HG03064 (cell line): ENCODE results near the gene PRR36.
A peak's percentile ranks its signal among the peaks of the same experiment; 100 is the strongest.

Source experiments
- ATAC-seq: cut with Tn5 transposase; IDR thresholded peaks from one replicate; pipeline ENCODE4 v1.9.1; 2021; ENCODE audit warnings: low read depth; ENCODE audit not compliant: unreplicated experiment

PRR36 gene

GRCh38 chr19:7873304-7874075, 700 bp downstream of the PRR36 start:
- ATAC-seq: no peak

- ATAC-seq: no peak
Measured at GRCh38 chr19:7872306-7873204, 1.6 kb downstream of the PRR36 start.

- no peak for ATAC-seq
Measured at GRCh38 chr19:7871437-7872305, 2.5 kb downstream of the PRR36 start.

- ATAC-seq: no peak
Measured at GRCh38 chr19:7870571-7871436, 3.4 kb downstream of the PRR36 start.

GRCh38 chr19:7869910-7870511, 4.2 kb downstream of the PRR36 start:
- ATAC-seq: no peak

GRCh38 chr19:7869453-7869909, 4.7 kb downstream of the PRR36 start:
- peak; percentile 50 for ATAC-seq

GRCh38 chr19:7868671-7869452, 5.3 kb downstream of the PRR36 start:
- ATAC-seq: peak; percentile 36

- no peak for ATAC-seq
Measured at GRCh38 chr19:7868326-7868670, 5.9 kb downstream of the PRR36 start.

GRCh38 chr19:7867092-7867844, 6.9 kb downstream of the PRR36 start:
- ATAC-seq: no peak

GRCh38 chr19:7866399-7867091, 7.6 kb downstream of the PRR36 start:
- ATAC-seq: no peak

GRCh38 chr19:7865262-7865911, 8.8 kb downstream of the PRR36 start:
- ATAC-seq: no peak

GRCh38 chr19:7864690-7865074, 9.5 kb downstream of the PRR36 start:
- ATAC-seq: no peak

- ATAC-seq: no peak
Measured at GRCh38 chr19:7863971-7864689, 10.1 kb downstream of the PRR36 start.

GRCh38 chr19:7863157-7863970, 10.8 kb downstream of the PRR36 start:
- ATAC-seq: no peak

GRCh38 chr19:7862413-7862951, 11.7 kb downstream of the PRR36 start:
- no peak for ATAC-seq
